H1 (cell line): Measurements from ENCODE around the gene GPSM1. TPM values are rescaled to one million over a fixed set of nuclear protein-coding genes. Genes with fewer than 3 reads are reported as not detected.

ENCODE experiments used
- NANOG ChIP-seq: IDR thresholded peaks from 2 replicates; pipeline ENCODE4 v1.6.1; 2011; ENCODE audit warnings: low read length, low read depth, mild to moderate bottlenecking, inconsistent platforms; ENCODE audit not compliant: insufficient read depth, poor library complexity, severe bottlenecking
- polyA plus RNA-seq, 7 experiments: library from polyadenylated mRNA; depleted of rRNA in 3 of 7; stranded (reverse) in 5 of 7; unstranded in 2 of 7; fragments of >200 nt in 5 of 7; fragments of 200-250 nt in 2 of 7; gene quantifications; 1 replicate in 5 of 7; 2 replicates in 1 of 7; 4 replicates in 1 of 7; pipeline versions ENCODE4 v1.2.1 to v1.2.3, GENCODE V29; 2011 to 2013; ENCODE audit warnings: missing spikeins in 2 of 7, mixed read lengths in 2 of 7
- total RNA-seq: library from RNA; stranded (reverse); fragmentation: NEBNext Ultra II Directional; extraction: Animal tissue kit (Norgen Biotek cat#: 25700); gene quantifications from 2 replicates; pipeline ENCODE4 v1.2.1, GENCODE V29; 2021

GPSM1 gene
- total and polyA plus RNA-seq, 2 of the 8 experiments (the other 6 are each of a cell fraction or from before 2014, with no cell fraction given): 12.8 to 18.0 TPM

DNA sequence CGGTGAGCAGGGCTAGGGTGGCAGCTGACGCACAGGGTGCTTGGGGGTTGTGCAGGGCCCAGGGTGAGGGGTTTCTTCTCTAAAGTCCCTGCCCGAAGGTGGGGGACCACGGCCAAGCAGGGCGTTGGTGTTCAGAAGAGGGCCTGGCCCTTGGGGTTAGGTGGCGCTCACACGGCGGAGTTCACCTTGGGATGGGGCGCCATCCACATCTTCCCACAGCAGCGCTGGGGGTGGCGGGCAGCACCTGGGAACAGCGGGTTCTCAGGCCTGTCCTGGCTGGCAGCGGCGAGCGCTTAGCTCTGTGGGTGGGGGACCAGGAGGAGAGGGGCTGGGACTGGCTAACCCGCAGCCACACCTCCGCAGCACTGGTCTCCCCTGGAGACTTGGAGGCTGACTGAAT lies 6.1 kb downstream of the GPSM1 start (continued):
- no peak for TF ChIP-seq NANOG
